NB4 (cell line): ENCODE data around the gene NALCN.

Experiments
- DNase-seq: peaks from one replicate; pipeline ENCODE4 v3.0.0; 2010; ENCODE audit warnings: low read depth
- H3K4me3 ChIP-seq: one replicate; pipeline ENCODE4 v1.5.1; 2011; ENCODE audit warnings: mild to moderate bottlenecking, low read depth, low read length, moderate library complexity
- CTCF ChIP-seq: IDR thresholded peaks from one replicate; pipeline ENCODE4 v1.5.1; 2012; ENCODE audit warnings: low read depth, low read length
- MAX ChIP-seq: IDR thresholded peaks from 2 replicates; pipeline ENCODE4 v1.6.1; 2011; ENCODE audit warnings: low read depth, low read length
- MYC ChIP-seq: IDR thresholded peaks from 2 replicates; pipeline ENCODE4 v1.6.1; 2011; ENCODE audit warnings: low read depth, low read length
- POLR2A ChIP-seq: IDR thresholded peaks from 2 replicates; pipeline ENCODE4 v1.6.1; 2011; ENCODE audit warnings: mild to moderate bottlenecking; ENCODE audit not compliant: insufficient read length; ENCODE audit errors: extremely low read depth

The NALCN gene

DNA sequence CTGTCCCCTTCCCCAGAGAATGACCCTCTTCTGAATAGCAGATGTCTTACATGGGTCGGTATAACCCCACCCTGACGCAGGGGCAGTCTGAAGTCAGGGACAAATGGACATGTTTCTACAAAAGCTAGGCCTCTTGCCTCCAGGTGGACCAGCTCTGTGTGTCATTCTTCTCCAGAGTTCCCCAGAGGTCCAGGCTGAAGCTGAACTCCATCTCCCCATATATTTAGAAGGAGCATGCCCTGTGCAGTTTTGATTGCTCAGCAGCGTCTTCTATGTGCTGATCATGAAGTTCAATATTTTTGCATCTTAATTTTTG is 8.8 kb upstream of the NALCN start:
- H3K4me3 ChIP-seq, result no peak overlapping the region
- DNase-seq, result no peak
- TF ChIP-seq MAX (no peak), CTCF (no peak), POLR2A (no peak), MYC (no peak)

GRCh38 chr13:101424381-101425155 is 8.3 kb upstream of the NALCN start:
- no peak overlapping the region for H3K4me3 ChIP-seq
- DNase-seq, result no peak
- TF ChIP-seq CTCF, result no peak
- no peak for TF ChIP-seq MYC
- TF ChIP-seq POLR2A, result no peak
- TF ChIP-seq MAX, result no peak

GRCh38 chr13:101423872-101424271 is 7.6 kb upstream of the NALCN start:
- no peak for DNase-seq
- TF ChIP-seq POLR2A (no peak), MAX (no peak), CTCF (no peak), MYC (no peak)
- no peak overlapping the region for H3K4me3 ChIP-seq

- DNase-seq, result no peak
- H3K4me3 ChIP-seq, result no peak overlapping the region
- TF ChIP-seq CTCF, result no peak
- TF ChIP-seq POLR2A, result no peak
- TF ChIP-seq MYC, result no peak
- TF ChIP-seq MAX, result no peak
Observed at GRCh38 chr13:101417501-101417900, 1.2 kb upstream of the NALCN start.

GRCh38 chr13:101417043-101417406 is 717 bp upstream of the NALCN start:
- TF ChIP-seq MYC (no peak), MAX (no peak), CTCF (no peak), POLR2A (no peak)
- H3K4me3 ChIP-seq, result no peak overlapping the region
- no peak for DNase-seq
